Mesodermal cell (in vitro differentiated cells): ENCODE measurements around the gene RUFY3.
"Not testable (repeated sequence)": the region's sequence is repeated elsewhere in the genome, so short reads cannot be mapped to it uniquely, and the experiment has no call there.

Experiments used
- H3K27ac ChIP-seq: 2 replicates; pipeline ENCODE4 v1.7.0; 2013; ENCODE audit warnings: mild to moderate bottlenecking, low read depth, low read length, moderate library complexity; ENCODE audit not compliant: severe bottlenecking
- H3K36me3 ChIP-seq: 2 replicates; pipeline ENCODE4 v1.7.1; 2013; ENCODE audit warnings: mild to moderate bottlenecking, low read length, moderate library complexity; ENCODE audit not compliant: control insufficient read depth, insufficient read depth
- H3K4me1 ChIP-seq: one replicate; pipeline ENCODE4 v1.7.1; 2013; ENCODE audit warnings: mild to moderate bottlenecking, low read length; ENCODE audit not compliant: insufficient read depth, control insufficient read depth, poor library complexity, severe bottlenecking
- H3K4me3 ChIP-seq: 2 replicates; pipeline ENCODE4 v1.7.0; 2013; ENCODE audit warnings: low read length, control low read depth, mild to moderate bottlenecking; ENCODE audit not compliant: insufficient read depth, poor library complexity, severe bottlenecking; ENCODE audit errors: extremely low read depth
- H3K9me3 ChIP-seq: 2 replicates; pipeline ENCODE4 v1.7.1; 2013; ENCODE audit warnings: mild to moderate bottlenecking, low read length, moderate library complexity; ENCODE audit not compliant: control insufficient read depth
- WGBS, 2 experiments: methylation state at CpG; one replicate each; pipeline ENCODE4 v1.1.5; 2013; ENCODE audit warnings: missing lambda C conversion rate in 2 of 2; ENCODE audit not compliant: insufficient coverage in 2 of 2; 5-methylcytosine and 5-hydroxymethylcytosine counted together

The RUFY3 gene

GRCh38 chr4:70839589-70840093 lies 117.9 kb downstream of the RUFY3 start, which contains the start of gene GRSF1:
Gene GRSF1 (minus strand): TSS chr4:70839890. CDS start chr4:70839827, 63 bp downstream.
- peaks cover 4% of the 10 kb centered on the region for H3K4me1 ChIP-seq
- peak within 1 kb of the TSS; percentile 87 for H3K4me3 ChIP-seq
- no peaks in the 10 kb centered on the region for H3K9me3 ChIP-seq
- peaks cover 23% of the 10 kb centered on the region for H3K36me3 ChIP-seq
- WGBS, 2 experiments: 0% methylated on average over 22 to 35 of the region's 51 CpGs
- H3K27ac ChIP-seq: peak within 1 kb of the TSS; percentile 89

DNA sequence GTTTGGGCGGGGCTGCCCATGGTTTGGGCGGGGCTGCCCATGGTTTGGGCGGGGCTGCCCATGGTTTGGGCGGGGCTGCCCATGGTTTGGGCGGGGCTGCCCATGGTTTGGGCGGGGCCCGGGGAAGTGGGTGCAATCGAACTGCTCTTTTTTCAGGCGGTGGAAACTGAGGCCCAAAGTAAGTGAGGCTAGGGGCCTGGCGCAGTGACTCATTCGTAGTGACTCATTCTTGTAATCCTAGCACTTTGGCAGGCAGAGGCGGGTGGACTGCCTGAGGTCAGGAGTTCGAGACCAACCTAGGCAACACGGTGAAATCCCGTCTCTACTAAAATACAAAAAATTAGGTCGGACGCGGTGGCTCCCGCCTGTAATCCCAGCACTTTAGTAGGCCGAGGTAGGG lies 118.4 kb downstream of the RUFY3 start:
- peaks cover 18% of the 10 kb centered on the region for H3K36me3 ChIP-seq
- H3K27ac ChIP-seq, H3K4me1 ChIP-seq, H3K4me3 ChIP-seq, H3K9me3 ChIP-seq: not testable (repeated sequence)
- 66 to 78% methylated on average over 13 to 15 of the region's 20 CpGs for WGBS, 2 experiments

DNA sequence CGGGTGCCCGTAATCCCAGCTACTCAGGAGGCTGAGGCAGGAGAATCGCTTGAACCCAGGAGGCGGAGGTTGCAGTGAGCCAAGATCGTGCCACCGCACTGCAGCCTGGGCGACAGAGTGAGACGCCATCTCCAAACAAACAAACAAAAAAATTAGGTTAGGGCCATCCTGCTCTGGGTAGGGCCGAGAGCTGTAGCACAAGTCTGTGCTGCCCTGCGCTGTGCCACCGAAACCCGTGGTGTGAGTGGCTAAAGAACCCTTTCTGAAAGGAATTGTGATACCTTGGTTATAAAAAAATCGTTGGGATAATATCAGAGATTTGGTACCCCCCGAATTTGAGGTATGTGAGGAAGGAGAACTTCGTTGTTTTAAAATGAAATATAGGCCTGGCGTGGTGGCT lies 118.9 kb downstream of the RUFY3 start:
- not testable (repeated sequence) for H3K4me1 ChIP-seq, H3K4me3 ChIP-seq, H3K27ac ChIP-seq, H3K9me3 ChIP-seq
- H3K36me3 ChIP-seq: peaks cover 16% of the 10 kb centered on the region
- 85 to 92% methylated on average over 10 to 16 of the region's 16 CpGs for WGBS, 2 experiments

GRCh38 chr4:70841211-70841610 lies 119.4 kb downstream of the RUFY3 start:
- peaks cover 10% of the 10 kb centered on the region for H3K36me3 ChIP-seq

DNA sequence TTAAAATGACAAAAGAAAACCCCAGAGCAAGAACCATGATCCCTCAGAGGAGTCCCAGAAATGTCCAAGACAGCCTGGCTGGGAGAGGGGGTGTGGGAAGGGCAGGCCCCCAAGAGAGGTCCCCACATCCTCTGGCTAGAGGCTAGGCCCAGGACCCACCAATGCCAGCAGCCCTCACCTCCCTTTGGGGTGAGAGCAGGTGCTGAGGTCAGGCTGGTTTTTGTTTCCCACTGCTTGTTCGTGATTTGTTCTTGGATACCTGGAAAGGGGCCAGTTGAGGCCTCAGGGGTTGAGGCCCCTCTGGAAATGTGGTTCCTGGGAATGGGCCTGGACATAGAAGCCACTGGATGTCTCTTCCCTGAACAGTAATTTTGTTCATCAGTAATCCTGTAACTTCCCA lies 120.2 kb downstream of the RUFY3 start:
- 40 to 100% methylated on average over 1 of the region's 1 CpG for WGBS, 2 experiments
- Histone ChIP-seq H3K27ac (no peak overlapping the region), H3K4me1 (no peaks in the 10 kb centered on the region), H3K9me3 (no peaks in the 10 kb centered on the region), H3K4me3 (no peak overlapping the region), H3K36me3 (peaks cover 2% of the 10 kb centered on the region)

More at GRCh38 chr4:70841211-70841610, 119.4 kb downstream of the RUFY3 start:
- Histone ChIP-seq H3K4me1 (peaks cover 4% of the 10 kb centered on the region), H3K27ac (no peak overlapping the region), H3K4me3 (no peak overlapping the region), H3K9me3 (no peaks in the 10 kb centered on the region)

DNA sequence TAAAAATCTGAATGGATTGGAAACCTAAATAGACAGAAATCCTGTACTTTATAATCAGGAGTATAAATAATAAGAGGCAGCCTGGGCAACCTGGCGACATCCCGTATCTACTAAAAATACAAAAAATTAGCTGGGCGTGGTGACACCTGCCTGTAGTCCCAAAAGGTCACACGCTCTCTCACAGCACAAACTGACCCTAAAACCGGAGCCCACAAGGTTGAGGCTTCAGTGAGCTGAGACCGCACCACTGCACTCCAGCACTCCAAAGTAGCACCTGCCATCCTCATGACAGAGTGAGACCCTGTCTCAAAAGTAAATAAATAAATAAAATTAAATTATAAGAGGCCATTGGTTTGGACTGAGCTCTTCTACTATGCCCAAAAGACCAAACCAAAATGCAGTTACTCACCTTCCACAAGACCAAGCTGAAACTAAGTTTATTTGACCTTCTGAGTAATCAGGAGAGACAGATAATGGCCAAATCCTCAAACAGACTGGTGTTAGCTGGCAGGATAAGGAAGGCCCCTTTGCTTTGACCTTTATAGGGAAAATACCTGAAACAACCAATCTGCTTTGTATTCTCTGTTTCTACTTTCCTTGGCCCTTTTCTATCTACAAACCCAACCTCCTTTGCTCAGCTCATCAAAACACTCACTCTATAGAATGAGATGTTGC lies 121.1 kb downstream of the RUFY3 start:
- Histone ChIP-seq H3K9me3 (no peaks in the 10 kb centered on the region), H3K4me1 (no peaks in the 10 kb centered on the region), H3K4me3 (no peak overlapping the region), H3K36me3 (no peaks in the 10 kb centered on the region), H3K27ac (no peak overlapping the region)
- WGBS, 2 experiments: 94% methylated on average over 3 to 5 of the region's 6 CpGs

DNA sequence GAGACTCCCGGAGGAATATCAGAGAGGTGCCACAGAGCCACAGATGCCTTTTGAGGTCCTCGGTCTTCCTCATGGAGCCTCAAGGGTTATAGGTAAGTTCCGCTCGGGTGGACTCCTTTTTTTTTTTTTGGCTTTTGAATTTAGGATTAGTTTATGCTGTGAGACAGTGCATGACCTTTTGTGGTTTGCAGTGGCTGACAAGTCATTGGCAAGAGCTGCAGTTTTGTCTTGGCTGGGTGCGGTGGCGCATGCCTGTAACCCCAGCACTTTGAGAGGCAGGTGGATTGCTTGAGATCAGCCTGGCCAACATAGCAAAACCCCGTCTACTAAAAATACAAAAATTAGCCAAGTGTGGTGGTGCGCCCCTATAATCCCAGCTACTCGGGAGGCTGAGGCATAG lies 122.4 kb downstream of the RUFY3 start:
- Histone ChIP-seq H3K27ac (no peak overlapping the region), H3K4me1 (no peaks in the 10 kb centered on the region), H3K9me3 (no peaks in the 10 kb centered on the region), H3K36me3 (no peaks in the 10 kb centered on the region), H3K4me3 (no peak overlapping the region)
- WGBS, 2 experiments: 98 to 100% methylated on average over 3 to 4 of the region's 9 CpGs

- Histone ChIP-seq H3K27ac (no peak overlapping the region), H3K36me3 (no peaks in the 10 kb centered on the region), H3K4me1 (no peaks in the 10 kb centered on the region), H3K4me3 (no peak overlapping the region), H3K9me3 (no peaks in the 10 kb centered on the region)
- 89 to 95% methylated on average over 2 to 3 of the region's 5 CpGs for WGBS, 2 experiments
These were observed 127.5 kb downstream of the RUFY3 start for GRCh38 chr4:70849291-70849690.

GRCh38 chr4:70855464-70855863 lies 133.7 kb downstream of the RUFY3 start:
- Histone ChIP-seq H3K4me3 (no peak overlapping the region), H3K36me3 (no peaks in the 10 kb centered on the region), H3K27ac (no peak overlapping the region), H3K9me3 (no peaks in the 10 kb centered on the region), H3K4me1 (no peaks in the 10 kb centered on the region)
- WGBS, 2 experiments: 100% methylated on average over 1 of the region's 2 CpGs; no CpG with 5 or more reads in 1 of the 2 experiments
